HL-60/S4 (cell line): ENCODE results near the gene RHO.

Source experiments
- in situ Hi-C: fragments of 300-500 bp; cut with MboI; formaldehyde crosslinking; loops from 2 replicates; pipeline ENCODE4 v1.14.3; 2022; ENCODE audit warnings: low sequenced_read_pairs

The RHO gene

GRCh38 chr3:129575233-129575996, 47.0 kb downstream of the RHO start:
- in situ Hi-C loops: no loop called here

GRCh38 chr3:129575997-129576384, 47.6 kb downstream of the RHO start:
- in situ Hi-C loops: no loop called here

- in situ Hi-C loops: no loop called here
Measured at GRCh38 chr3:129576514-129577352, 48.3 kb downstream of the RHO start.

GRCh38 chr3:129577366-129577765, 48.9 kb downstream of the RHO start:
- in situ Hi-C loops: no loop called here

- in situ Hi-C loops: no loop called here
Measured at GRCh38 chr3:129577925-129578786, 49.7 kb downstream of the RHO start.

- in situ Hi-C loops: no loop called here
Measured at GRCh38 chr3:129579991-129580390, 51.6 kb downstream of the RHO start.

- in situ Hi-C loops: no loop called here
Measured at GRCh38 chr3:129581623-129582022, 53.2 kb downstream of the RHO start.

GRCh38 chr3:129582799-129583198, 54.4 kb downstream of the RHO start:
- in situ Hi-C loops: no loop called here

GRCh38 chr3:129583289-129583688, 54.9 kb downstream of the RHO start:
- in situ Hi-C loops: no loop called here

GRCh38 chr3:129584631-129585030, 56.2 kb downstream of the RHO start:
- in situ Hi-C loops: no loop called here
